PFSK-1 (cell line): Measurements from ENCODE around the gene KSR1.

Experiments
- POLR2AphosphoS5 ChIP-seq: IDR thresholded peaks from 2 replicates; pipeline ENCODE4 v1.6.1; 2012; ENCODE audit warnings: low read depth, mild to moderate bottlenecking, control low read depth, low read length, moderate library complexity
- REST ChIP-seq, 2 experiments: IDR thresholded peaks; 2 replicates each; pipeline versions ENCODE4 v1.6.1 to v1.8.0; 2011 to 2012; ENCODE audit warnings: low read depth in 2 of 2, low read length in 2 of 2, control low read depth in 1 of 2, inconsistent platforms in 1 of 2, mild to moderate bottlenecking in 1 of 2, moderate library complexity in 1 of 2; ENCODE audit not compliant: insufficient read depth in 1 of 2
- TAF1 ChIP-seq: IDR thresholded peaks from 2 replicates; pipeline ENCODE4 v1.6.1; 2012; ENCODE audit warnings: low read length, control low read depth, borderline replicate concordance; ENCODE audit not compliant: insufficient read depth

GRCh38 chr17:27421111-27421510 lies 35.1 kb upstream of the KSR1 start:
- no peak for TF ChIP-seq TAF1
- TF ChIP-seq POLR2AphosphoS5, result no peak
- no peak for TF ChIP-seq REST (IDR thresholded peaks at IDR 0.05; ENCODE audit: insufficient read depth in 1 of 2, low read depth in 2 of 2, low read length in 2 of 2)
